Limb (tissue), 2 donors: ENCODE measurements around the gene HECTD4.

Experiments
- DNase-seq, 2 donors: peaks; one replicate each; pipeline ENCODE4 v3.0.0-alpha.2; 2016; ENCODE audit errors: extremely low spot score in 2 of 2

HECTD4 gene

DNA sequence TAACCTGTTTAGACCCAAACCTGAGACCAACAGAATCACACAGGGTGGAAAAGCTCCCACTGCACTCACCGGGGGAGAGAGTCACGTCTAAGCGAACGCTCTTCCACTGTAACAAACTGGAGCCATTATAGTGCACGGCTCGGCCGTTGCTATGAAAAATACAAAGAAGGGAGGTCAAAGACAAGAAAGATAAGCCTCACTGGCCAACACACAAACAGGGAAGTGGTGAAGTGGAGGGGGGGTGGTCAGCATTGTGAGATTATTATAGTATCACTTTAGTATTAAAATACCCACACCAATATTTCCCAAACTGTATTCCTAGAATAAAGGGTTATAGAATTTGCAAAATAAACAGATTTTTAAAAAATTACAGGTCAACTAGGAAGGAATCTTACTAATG lies 166.0 kb downstream of the HECTD4 start:
- no peak for DNase-seq

GRCh38 chr12:112214064-112214463 lies 168.2 kb downstream of the HECTD4 start:
- DNase-seq: no peak

DNA sequence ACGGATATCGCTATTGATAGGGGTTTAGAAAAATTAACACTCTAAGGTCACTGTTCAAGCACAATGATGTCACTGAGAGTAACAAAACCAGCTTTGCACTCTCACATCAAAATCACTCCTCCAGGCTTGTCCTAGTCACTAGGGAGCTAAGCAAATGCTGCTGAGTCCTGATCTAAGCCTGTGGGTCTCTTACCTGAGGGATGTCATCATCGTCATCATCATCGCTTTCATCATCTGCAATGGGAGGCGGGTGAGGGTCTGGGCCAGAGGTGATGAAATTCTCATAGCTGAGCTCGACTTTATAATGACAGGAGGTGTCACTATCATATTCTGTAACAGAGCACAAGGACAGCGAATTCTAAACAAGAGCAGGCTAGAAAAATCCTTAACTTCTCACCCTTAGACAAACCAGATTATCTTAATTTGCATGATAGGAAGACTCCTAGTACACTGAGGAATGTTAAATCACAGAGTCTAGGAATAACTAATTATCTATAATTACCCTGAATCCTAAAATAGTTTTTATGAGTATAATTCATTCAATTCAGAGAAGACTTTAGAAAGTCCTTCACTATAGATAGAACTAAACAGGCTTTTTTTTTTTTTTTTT lies 173.8 kb downstream of the HECTD4 start:
- DNase-seq: no peak

DNA sequence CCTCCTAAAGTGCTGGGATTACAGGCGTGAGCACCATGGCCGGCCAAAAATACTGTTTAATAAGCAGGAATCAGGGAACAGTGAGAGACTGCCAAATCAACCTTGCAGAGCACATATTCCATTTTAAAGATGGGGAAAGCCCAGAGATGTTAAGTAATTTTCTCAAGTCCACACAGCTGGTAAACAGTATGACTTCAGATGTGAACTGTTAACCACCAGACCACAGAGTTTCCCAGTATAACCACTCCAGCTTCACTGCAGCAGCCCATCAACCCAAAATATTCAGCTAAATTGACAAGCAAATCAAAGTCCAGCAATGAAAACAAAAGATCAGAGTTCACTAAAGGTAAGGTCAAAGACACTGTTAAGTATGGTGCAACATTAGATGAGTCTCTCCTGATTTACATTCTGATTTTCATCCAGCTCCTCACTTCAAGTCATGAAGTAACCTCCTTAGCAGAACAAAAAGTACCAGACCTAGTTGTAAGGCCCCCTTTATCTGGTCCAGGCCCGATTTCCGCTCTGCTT lies 174.8 kb downstream of the HECTD4 start:
- DNase-seq: no peak

DNA sequence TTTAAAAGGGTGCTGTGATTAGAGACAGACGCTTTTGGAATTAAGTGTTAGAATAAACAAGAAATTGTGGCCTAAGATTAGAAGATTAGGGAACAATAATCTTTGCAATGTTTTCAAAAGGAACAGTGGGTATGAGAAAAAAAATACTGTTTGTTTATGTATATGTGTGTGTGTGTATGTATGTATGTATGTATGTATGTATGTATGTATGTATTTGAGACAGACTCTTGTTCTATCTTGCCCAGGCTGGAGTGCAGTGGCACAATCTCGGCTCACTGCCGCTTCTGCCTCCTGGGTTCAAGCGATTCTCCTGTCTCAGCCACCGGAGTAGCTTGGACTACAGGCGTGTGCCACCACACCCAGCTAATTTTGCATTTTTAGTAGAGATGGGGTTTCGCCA lies 175.3 kb downstream of the HECTD4 start:
- DNase-seq: no peak

DNA sequence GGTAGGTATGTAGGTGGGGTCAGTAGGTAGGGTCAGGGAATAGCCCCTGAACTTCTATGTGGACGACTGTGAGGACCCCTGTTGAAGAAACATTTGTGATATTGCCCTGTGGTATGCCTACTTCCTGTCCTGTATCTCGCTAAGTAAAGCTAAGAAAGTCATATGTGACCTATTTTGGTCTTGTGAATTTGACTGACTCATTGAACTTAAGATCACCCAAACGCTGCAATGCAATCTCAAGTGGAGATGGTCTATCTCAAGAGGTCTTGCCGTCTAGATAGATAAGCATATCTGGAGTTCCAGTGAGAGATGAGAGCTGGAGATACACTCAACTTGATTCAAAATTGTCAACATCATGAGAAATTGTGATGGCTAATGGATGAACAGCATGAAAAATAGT lies 183.1 kb downstream of the HECTD4 start:
- no peak for DNase-seq

DNA sequence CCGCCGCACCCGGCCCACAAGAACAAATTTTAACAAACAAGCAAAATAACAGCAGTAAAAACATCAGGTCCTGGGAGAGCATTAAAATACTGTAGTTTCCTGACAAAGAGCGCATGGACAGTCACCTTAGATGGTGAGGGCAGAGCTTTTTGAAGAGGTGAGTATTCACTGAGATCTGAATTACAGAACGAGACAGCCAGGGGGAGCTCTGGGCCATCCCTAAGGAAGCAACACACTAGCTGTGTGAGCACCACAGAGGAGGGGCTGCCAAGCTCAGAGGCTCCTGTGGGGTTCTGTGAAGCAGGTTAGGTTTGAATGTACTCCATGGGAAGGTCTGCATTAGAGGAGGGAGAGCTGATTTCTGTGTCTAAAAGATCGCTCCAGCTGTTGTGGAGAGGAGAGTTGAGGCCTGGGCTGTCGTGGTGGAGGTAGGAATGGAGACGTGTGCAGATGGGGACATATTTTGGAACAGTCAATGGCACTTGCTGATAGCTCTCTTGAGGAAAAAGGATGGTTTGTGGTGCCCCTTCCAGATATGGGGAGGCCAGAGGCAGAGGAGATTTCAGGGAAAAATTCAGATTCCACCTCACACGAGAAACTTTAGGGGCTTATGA lies 184.0 kb downstream of the HECTD4 start:
- peak; percentile 15 to 60 for DNase-seq

- DNase-seq: no peak
Observed at GRCh38 chr12:112196196-112196875, 185.9 kb downstream of the HECTD4 start.

DNA sequence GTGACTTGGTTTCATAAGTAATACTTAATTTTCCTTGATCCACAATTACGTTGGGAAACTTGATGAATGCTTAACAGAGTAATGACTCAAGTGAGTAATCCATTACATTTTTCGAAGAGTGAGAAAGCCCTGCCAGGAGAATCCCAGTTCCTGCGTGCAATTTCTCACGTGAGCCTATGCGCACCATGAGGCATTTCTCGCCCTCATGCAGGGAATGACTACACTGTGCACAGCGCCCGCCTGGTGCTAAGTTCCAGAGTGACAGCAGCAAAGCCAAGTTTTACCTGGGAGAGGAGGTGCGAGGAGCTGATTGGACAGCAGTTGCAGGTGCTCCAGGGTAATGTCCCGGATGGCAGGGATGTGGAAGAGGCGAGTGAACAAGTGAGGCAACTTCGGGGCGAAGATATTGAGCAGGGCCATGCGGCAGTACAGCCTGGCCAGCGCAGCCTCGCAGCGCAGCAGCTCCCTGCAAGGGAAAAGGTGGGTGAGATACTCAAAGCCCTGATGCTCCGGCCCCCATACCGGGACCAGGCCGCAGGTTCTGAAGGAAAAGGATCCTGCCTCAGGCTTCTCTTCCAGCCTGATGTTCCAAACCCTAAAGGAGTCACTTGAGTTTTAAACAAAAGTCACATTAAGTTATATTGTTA lies 187.5 kb downstream of the HECTD4 start:
- DNase-seq: no peak

- DNase-seq: no peak
Observed at GRCh38 chr12:112192475-112192874, 189.8 kb downstream of the HECTD4 start.

DNA sequence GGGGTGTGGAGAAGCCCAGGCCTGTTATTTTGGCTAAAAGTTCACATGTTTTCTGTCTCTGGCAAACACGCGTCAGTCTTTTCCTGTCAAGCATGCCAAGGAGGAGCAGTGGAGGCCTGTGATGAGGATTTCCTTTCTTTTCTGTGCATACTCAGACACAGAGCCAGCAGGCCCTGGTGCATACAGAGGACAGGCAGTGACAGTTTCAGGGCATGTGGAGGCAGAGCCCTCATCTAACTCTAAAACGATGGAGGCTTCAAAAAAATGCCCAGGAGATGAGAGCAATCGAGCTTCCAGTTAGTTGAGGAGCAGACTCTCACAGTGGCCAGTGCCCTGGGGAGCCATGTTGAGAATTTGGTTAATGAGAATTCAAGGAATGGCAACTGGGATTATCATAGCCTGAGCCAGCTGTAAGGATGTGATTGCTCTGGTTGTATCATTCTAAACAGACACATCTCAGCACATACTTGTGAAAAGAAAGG lies 190.3 kb downstream of the HECTD4 start:
- DNase-seq: no peak

DNA sequence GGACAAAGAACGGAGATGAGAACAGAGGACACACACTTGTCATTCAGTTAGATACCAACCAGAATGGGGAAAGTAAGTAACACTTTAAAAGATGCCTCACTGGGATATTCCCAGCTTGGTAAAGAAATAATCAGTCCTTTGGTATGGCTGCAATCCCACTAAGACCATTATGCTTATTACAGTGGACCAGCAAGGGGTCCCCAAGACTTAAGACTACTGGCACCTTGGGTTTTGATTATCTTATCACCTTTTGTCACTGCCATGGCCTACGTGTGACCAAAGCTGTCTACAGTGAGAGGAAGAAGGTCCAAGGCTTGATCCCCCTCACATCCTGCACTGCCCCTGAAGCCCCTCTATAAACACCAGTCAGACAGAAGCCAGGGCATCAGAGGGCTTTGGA lies 191.0 kb downstream of the HECTD4 start:
- DNase-seq: no peak

DNA sequence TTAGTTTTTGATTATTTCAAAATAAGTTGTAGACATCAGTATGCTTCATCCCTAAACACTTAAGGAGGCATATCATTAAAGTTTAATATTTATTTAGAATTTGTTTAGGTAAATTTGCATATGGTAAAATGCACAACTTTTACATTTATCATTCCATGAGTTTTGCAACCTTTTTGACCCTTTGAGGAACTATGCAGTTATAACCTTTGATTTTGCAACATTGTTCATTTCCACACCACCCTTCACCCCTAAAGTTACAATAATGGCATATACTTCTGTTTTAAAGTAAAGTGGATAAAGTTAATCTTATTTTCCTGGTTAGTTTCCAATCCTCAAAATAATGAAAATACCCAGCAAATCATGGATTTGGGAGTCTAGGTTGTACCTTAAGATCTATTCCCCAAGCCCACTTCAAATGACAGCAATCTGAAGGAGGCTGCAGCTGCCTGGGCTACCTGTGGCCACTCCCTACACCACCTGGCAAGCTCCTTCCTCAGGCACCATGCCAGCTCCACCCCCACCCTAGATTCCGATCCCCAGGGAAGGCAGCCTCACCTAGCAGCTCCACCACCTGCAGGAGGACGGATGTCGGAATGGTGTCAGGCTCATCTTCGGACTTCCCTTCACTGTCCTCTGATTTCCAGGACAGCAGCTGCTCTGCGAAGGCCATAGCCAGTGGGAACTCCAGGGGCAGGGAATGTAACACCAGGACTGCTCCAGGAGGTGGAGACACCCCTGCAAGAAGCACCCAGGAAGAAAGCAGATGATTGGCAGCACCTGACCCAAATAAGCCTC lies 191.8 kb downstream of the HECTD4 start:
- no peak for DNase-seq

- DNase-seq: no peak
Observed at GRCh38 chr12:112188130-112188830, 194.0 kb downstream of the HECTD4 start.

GRCh38 chr12:112185093-112185923 lies 196.9 kb downstream of the HECTD4 start:
- DNase-seq: no peak

DNA sequence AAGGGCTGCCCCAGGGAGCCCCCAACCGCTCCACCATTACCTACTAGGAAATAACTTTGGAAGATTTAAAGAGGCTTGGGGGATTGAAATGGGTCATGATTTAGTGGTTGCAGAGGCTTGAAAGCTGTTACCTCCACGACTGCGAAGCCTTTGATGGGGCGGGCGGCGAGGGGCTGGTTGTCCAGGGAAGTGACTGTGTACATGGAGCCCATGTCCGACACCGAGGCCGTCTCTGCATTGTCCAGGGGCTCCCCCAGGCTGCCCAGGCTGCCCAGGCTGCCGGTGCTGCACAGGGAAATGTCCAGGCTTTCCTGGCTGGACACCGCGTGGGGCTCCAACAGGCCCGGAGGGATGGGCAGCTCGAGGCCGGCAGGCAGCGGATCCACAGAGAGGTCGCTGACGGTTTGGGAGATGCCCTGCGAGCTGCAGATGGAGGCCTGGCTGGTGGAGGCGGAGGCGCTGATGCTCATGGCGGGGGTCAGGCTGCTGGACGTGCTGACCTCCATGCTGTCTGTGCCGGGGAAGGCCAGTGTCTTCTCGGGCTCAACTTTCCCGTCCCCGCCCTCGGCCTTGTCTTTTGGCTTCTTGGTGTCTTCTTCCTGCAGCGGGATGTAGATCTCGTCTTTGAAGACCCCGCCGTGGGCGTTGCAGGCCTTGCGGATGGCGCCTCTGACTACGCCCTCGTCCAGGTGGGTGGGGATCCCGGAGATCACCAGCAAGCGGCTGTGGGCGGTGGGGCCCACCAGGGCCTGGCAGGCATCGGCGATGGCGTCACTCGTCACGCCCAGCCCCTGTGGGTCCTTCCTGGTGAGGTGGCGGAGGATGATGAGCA lies 198.0 kb downstream of the HECTD4 start:
- no peak for DNase-seq

DNA sequence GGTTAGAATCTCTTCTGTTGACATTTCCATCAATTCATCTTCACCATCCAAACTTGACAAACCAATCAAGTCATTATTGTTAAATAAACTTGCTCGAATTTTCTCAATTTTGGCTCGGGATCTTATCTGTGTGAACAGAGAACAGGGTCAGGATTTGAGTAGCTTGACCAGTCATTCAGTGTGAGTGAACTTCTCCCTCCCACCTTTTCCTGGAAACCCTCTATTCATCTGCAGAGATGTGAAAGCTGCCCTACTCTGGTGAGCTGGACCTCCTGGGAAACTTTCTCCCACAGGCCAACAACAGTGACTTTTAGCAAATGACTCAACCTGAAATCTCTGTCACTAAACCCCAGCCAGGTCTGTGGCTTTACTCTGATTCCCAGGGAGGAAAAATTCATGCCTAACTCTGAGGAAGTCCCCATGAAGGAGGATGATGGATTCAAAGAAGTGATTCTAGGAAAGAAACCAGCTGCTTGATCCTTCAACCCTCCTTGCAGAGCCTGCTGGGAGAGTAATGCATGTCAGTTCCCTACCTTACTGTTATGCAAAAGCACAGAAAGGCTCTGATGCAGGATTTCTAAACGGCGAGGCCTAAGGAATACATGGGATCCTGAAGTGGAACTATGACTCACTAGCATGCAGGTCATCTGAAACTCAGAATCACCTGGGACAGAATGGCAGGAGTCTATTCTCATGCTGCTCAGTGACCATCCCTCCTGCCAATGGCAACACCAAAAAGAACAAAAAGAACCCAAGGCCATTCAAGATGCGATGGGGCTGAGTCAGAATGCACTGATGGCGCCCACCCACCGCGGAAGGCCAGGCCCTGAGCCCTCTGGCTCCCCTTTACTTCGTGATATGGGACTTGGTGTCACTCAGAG lies 198.8 kb downstream of the HECTD4 start:
- DNase-seq: no peak

DNA sequence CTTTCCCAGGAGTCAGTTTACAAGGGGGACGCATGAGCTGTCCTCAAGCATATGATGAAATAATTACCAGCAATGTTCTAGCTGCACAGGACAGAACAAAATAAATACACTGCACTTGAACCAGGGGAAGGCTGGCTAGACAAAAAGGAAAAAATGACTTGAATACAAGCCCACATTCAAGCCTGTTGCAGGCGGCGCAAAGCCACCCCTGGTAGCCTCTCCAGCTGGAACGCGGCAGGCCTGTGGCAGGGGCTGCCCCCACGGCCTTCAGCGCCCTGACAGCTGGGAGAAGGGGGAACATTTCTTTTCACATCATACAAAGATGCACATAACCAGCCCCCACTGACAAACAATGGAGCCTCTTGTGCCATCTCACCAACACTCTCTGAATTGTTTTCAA lies 199.7 kb downstream of the HECTD4 start:
- no peak for DNase-seq
